HL-60/S4 (cell line): ENCODE results near the gene TAP2.

ENCODE experiments used
- in situ Hi-C: fragments of 300-500 bp; cut with MboI; formaldehyde crosslinking; loops from 2 replicates; pipeline ENCODE4 v1.14.3; 2022; ENCODE audit warnings: low sequenced_read_pairs

TAP2 gene

GRCh38 chr6:32854376-32855178, 16.0 kb upstream of the TAP2 start:
- in situ Hi-C loops, result no loop called here

GRCh38 chr6:32853541-32854375, 15.2 kb upstream of the TAP2 start, which contains the start of the genes PSMB9 and TAP1:
Gene PSMB9 (plus strand): TSS chr6:32854192. CDS start chr6:32854230, 38 bp downstream.
Gene TAP1 (minus strand): TSS chr6:32853704. CDS start chr6:32853636, 68 bp downstream.
- in situ Hi-C loops, result no loop called here

GRCh38 chr6:32852844-32853540, 14.5 kb upstream of the TAP2 start:
- in situ Hi-C loops, result no loop called here

- in situ Hi-C loops, result no loop called here
Observed at GRCh38 chr6:32852018-32852843, 13.7 kb upstream of the TAP2 start.

GRCh38 chr6:32851025-32851424, 12.5 kb upstream of the TAP2 start:
- in situ Hi-C loops, result no loop called here

DNA sequence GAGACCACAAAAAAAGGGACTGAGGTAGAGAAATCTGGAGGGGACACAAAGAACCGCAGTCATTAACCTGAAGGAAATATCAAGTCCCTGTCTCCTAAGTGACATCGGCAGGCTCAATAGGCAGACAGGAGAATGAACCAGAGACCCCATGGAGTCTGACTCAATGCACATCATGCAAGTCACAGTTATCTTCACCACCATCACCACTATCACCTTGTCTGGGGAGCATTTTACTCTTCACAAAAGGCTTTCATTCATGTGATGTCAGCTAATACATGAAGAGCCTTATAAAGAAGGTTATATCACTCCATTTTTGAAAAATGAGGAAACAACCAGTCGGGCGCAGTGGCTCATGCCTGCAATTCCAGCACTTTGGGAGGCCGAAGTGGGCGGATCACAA, 10.6 kb upstream of the TAP2 start:
- in situ Hi-C loops, result no loop called here

DNA sequence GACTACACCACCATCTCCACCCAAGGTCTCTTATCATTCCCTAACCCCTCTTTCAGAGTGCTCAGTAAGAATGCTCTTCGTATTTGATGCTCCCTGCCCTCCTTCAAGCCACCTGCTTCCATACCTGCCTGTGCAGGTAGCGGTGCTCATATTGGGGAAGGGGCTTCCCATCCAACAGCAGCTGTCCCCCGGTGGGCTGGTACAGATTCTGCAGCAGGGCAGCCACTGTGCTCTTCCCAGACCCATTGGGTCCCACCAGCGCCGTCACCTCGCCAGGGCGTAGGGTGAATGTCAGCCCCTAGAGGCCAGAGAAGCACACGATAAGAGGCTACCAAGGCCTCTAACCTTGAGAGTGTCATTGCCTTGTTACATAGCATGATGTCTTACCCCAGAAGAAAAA, 9.3 kb upstream of the TAP2 start:
- in situ Hi-C loops, result no loop called here

- in situ Hi-C loops, result no loop called here
Observed at GRCh38 chr6:32847004-32847403, 8.5 kb upstream of the TAP2 start.

DNA sequence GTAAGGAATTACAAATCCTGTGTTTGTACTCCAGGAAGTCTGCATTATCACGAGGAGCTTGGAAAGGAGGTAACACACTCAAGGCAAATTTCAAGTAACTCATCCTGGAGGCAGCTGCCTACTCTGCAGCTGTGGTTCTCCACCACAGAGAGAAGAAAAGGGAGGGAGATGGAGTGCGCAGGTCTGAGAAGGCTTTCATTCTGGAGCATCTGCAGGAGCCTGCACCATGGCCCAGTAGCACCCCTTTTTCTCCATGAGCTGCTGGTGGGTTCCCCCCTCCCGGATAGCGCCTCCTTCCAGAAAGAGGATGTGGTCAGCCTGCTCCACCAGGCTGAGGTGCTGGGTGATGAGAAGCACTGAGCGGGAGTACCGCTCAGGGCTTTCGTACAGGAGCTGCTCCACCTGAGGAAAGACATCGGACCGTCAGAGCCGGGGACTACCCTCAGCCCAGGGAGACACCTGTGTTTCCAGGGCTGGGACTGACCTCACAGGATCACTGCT, 6.9 kb upstream of the TAP2 start:
- in situ Hi-C loops, result no loop called here

DNA sequence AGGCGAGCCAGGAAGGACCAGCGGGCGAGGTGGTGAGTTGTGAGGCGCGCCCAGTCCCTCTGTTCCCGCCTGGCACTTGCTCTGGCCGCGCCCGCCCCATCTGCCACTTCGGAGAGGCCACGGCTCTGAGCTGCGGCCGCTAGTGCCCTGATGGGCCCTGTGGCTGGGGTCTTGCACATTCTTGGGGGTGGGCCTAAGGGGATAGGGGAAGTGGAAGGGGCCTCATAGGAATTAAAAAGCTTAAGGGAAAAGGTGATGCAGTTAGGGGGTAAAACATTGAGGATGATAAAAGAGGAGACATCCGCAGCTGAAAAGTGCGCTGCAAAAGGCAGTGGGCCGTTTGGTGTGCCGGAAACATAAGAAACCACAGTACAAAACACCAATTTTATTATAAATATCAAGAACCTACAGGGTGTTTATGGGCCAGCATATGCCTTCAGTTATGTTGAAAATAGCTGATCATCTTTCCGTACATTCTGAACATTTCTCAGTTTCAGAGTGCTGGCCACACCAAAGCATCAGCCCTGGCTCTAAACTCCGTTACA, 6.4 kb upstream of the TAP2 start:
- in situ Hi-C loops, result no loop called here

DNA sequence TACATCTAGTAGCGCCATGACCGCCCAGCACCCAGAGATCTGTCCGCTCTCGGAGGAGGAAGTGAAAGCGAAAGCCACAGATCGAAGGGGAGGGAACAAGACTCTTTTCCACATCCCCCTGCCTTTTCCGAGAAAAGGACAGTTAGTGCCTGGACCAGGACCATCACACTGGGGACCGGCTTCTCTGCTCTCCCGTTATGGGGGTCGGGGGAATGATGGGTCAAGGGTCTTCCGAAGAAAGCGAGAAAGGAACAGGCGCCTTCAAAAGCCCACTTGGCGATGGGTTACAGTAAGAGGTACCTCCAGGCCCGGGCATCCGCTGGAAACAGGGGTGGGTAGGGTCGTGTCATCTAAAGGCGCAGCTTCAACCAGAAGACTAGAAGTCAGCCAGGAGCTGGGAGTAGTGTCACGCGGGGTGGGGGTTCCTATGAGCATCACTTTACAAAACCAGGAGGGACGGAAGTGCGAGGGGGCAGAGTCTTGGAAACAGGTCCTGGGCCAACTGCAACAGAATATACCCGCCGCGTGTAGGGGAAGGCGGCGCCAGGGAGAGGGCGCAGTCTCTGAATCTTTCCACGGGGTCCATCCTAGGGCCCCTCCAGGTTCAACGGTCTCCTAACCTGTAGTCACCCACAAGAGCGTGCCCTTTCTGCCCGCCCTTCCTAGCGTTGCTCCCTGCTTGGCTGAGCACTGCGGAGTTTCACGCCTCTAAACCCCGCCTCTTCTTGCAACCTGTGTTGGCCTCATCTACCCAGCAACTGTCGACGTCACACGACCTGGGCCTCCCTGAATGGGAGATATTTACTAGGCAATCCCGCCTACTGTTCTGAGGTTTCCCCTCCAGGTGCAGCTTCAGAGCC, 5.7 kb upstream of the TAP2 start, which contains the start of gene PSMB8:
Gene PSMB8 (minus strand): TSS at position 69 of the 860 bp plus-strand sequence. CDS start 51 bp downstream, at position 18.
- in situ Hi-C loops, result no loop called here

DNA sequence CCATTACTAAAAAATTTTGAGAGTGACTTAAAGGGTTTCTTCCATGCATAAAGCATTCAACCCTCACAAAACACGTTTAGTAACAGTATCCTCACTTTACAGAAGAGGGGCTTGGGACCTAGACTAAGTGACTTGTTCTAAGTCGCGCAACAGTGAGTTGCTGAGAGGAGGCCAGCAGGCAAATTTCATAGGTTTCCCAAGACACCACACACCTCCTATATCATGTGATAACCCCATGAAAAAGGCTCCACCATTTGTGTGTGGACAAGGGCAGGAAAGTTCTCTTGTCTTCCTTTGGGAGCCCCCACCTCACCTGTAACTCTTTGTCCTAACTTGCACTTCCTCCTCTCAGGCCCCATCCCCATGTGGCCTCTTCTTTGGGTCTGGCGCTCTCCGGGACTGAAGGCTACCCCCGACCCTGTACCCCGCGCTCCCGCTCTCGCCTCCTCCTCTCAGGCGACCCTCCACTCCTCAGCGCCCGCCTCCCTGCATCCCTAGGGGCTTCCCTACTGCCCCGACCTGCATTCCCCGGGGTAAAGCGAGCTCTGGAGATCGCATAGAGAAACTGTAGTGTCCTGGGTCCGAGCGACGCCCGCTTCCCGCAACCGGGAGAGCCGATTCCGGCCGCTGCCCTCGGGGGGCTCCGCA, 4.9 kb upstream of the TAP2 start:
- in situ Hi-C loops, result no loop called here

DNA sequence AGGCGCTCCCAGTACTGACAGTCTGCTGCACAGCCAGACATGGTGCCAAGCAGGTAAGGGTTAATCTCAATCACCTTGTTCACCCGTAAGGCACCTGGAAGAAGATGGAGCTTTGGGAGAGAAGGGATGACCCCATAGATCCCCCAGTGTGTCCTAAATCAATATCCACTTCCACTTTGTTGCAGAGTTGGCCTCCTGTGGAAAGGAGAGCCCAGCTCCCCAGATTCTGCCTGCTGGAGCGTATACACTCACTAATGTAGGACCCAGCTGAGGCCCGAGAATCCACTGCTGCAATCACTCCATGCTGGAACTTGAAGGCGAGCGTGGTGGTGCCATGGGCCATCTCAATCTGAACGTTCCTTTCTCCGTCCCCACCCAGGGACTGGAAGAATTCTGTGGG, 4.2 kb upstream of the TAP2 start:
- in situ Hi-C loops, result no loop called here

GRCh38 chr6:32842021-32842650, 3.6 kb upstream of the TAP2 start:
- in situ Hi-C loops, result no loop called here

DNA sequence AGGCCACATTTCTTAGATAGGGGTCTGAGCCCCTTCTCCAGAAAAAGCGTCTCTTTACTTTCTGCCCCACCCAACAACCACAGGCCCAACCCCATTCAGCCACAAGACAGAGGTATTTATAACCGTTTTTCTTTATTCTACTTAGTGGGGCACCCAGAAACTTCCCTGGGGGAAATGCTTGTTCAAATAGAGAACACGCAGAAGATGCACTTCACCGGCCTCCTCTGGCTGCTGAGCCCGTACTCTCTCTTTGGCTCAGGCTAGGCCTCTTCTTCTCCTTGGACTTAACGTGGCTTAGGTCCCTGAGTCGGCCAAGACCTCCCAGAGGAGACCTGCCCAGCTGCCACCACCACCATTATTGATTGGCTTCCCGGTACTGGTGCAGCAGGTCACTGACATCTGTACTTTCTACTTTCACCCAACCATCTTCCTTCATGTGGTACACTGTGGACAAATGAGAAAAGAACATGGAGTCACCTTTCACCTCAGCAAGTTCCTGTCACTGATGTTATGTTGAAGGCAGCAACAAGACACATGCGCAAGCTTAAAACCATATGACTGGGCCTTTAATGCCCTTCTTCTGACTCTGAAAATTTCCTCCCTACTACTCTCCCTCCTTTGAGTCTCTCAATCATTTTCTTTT, 2.2 kb upstream of the TAP2 start:
- in situ Hi-C loops, result no loop called here

- in situ Hi-C loops, result no loop called here
Observed at GRCh38 chr6:32839356-32839755, 817 bp upstream of the TAP2 start.

GRCh38 chr6:32837651-32838113, 857 bp downstream of the TAP2 start:
- in situ Hi-C loops, result no loop called here
